Retinal pigment epithelial cell (primary cell): Measurements from ENCODE around the gene NFIB.

Experiments
- DNase-seq: peaks from one replicate; pipeline ENCODE4 v3.0.0-alpha.2; 2010; ENCODE audit warnings: low read depth
- H3K4me3 ChIP-seq: 2 replicates; pipeline ENCODE4 v1.5.1; 2011; ENCODE audit warnings: mild to moderate bottlenecking, low read length, control low read depth, moderate library complexity
- TF ChIP-seq, protein P1 (sequence below): conservative IDR thresholded peaks from 2 replicates; pipeline ENCODE4 v1.5.1; 2011; ENCODE audit warnings: low read depth, low read length, control low read depth, inconsistent platforms

The NFIB gene

DNA sequence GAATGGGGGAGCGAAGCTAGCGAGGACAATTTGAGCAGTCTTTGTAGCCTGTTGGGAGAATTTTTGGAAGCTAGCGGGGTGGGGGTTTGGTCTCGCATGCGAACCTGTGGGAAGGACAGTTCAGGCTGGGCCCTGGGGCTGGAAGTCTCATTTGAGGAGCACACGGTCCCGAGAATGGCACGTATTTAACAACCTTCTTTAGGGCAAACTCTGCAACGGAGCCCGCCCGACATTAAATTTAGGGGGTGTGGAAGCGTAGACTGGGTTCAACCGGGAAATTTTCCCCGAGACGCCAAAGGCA lies 35.2 kb upstream of the NFIB start:
- TF ChIP-seq, protein P1, sequence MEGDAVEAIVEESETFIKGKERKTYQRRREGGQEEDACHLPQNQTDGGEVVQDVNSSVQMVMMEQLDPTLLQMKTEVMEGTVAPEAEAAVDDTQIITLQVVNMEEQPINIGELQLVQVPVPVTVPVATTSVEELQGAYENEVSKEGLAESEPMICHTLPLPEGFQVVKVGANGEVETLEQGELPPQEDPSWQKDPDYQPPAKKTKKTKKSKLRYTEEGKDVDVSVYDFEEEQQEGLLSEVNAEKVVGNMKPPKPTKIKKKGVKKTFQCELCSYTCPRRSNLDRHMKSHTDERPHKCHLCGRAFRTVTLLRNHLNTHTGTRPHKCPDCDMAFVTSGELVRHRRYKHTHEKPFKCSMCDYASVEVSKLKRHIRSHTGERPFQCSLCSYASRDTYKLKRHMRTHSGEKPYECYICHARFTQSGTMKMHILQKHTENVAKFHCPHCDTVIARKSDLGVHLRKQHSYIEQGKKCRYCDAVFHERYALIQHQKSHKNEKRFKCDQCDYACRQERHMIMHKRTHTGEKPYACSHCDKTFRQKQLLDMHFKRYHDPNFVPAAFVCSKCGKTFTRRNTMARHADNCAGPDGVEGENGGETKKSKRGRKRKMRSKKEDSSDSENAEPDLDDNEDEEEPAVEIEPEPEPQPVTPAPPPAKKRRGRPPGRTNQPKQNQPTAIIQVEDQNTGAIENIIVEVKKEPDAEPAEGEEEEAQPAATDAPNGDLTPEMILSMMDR, result no peak
- no peak for DNase-seq
- peak overlapping the region; percentile 49 for H3K4me3 ChIP-seq

DNA sequence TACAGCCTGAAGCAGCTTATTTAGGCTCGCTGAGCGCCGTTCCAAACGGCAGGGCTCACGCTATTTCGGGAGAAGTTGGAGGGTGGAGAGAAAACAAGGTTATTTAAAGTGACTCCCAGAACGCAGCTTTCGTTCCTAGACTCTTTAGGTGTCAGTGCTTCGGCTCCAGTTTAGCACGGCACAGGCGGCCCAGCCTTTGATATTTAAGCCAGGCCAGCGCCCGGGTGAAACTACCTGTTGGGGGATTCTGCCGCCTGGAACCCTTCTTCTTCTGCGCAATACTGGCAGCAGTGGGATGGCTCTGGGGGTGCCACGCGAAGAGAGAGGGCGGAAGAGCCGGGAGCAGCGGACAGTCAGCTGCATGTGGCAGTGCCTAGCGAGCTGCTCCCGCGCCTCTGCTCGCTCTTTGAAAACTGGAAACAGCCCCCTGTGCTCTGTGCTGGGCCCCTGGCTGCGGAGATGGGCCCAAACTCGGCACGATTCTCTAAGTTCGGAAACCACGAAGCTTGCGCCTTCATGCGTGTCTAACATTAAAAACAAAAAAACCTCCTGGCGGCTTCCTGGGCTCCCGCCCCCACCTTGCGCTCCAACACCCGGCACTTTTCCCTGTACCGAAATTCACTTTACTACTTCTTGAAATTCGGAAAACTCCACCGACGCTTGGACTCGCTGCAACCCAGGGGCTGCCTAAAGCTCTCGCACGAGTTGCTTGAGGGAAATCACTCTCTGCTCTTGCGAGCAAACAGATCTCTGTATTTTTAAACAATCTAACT lies 34.6 kb upstream of the NFIB start:
- peak overlapping the region; percentile 49 for H3K4me3 ChIP-seq
- TF ChIP-seq, protein P1, result no peak
- no peak for DNase-seq

DNA sequence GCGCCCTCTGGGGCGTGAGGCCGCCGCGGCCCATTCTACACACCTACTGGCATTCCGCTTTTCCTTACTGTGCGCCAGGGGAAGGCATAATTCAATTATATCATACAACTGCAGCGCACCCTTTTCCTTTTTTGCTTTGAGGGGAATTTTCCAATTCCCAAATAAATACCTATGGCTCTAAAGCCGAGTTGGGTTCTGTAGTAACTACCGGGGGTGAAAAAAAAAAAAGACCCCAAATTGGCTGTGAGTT lies 34.1 kb upstream of the NFIB start:
- DNase-seq, result no peak
- peak overlapping the region; percentile 49 for H3K4me3 ChIP-seq

DNA sequence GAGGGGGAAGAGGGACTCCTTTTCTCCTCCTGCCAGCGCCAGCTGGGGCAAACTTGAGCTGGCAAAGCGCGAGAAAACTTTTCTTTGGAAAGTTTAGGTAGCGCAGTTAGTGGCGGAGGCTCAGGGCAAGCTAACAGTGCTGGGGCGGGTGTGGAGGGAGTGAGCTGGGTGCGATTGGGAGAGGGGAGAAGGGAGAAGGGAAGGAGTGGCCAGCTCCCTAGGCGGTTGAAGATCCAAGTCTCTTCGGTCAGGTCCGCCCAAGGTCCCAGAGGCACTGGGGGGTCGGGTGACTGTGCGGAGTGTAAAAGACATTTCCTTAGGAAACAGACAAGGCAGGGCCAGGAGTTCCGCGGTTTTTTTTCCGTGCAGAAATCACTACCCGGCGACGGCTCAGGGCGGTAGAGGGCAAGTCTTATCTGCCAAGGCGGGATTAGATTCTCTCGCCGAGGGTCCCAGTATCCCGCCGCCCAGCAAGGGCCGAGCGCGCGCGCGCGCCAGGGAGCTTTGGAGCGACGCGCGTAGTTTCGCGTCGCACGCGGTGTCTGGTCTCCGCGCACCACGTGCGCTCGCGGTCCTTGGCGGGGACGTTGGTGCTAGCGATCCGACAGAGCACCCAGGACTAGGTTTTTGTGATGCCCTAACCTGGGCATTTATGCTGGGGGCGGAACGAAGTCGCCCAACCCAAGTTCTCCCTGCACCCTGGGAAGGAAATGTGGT lies 33.6 kb upstream of the NFIB start:
- TF ChIP-seq, protein P1, result no peak
- no peak for DNase-seq
- peak overlapping the region; percentile 49 for H3K4me3 ChIP-seq

More for the DNA sequence above, 34.1 kb upstream of the NFIB start:
- TF ChIP-seq, protein P1, result peak; percentile 37

DNA sequence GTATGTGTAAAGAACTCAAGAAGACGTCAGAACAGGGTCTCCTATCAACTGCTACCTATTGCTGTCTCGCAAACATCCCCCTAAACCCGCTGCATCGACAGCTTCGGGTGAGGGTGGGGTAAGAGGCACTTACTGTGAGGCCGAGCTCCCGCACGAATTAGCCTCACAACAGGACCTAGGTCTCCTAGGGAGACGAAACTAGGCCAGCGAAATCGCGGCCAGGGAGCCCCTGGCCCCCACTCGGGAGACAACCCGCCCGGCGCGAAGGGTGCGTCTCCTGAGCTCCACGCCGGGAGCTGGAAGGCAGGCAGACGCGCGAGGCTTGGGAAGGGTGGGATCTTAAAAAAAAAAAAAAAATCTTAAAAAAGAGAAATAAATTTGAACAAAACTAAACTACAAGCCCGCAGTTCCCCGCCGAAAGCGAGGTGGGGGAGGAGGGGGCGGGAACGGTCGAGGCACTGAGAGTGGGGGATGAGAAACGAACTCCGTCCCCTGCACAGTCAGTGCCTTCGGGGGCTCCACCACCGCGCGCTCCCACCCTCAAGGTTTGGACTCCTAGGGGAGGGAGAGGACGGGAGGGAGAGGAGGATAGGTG lies 33.0 kb upstream of the NFIB start:
- H3K4me3 ChIP-seq, result peak overlapping the region; percentile 49

DNA sequence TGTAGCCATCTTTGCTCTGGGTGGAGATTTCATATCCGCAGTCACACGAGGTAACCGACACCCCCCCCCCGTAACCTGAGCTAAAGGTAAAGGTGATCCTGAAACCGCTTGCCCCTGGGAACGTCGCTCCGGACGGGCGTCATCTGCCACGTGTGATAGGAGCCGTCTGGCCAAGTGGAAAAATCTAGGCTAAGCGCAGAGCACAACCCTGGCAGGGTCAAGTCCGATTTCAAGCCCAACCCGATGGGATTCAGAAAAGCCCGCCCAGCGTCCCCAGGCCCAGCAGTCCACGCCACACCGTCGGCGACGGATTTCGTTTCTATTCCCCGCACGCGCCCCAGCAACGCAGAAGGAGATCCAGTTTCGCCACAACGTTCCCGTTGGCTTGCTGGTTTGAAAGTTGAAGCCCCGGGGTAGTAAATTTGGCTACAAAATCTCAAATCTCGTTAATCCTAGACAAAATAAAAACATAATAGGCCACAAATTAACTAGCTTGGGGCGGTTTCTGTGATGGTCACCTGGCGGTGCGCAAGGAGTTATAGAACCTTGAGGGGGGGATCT lies 32.4 kb upstream of the NFIB start:
- no peak for DNase-seq
- peak overlapping the region; percentile 49 for H3K4me3 ChIP-seq

More for the DNA sequence above, 33.0 kb upstream of the NFIB start:
- DNase-seq, result no peak
- TF ChIP-seq, protein P1, result no peak

More for the DNA sequence above, 32.4 kb upstream of the NFIB start:
- TF ChIP-seq, protein P1, result no peak
